DND-41 (cell line): ENCODE results near the gene CRY2.
"Not testable (repeated sequence)": the region's sequence is repeated elsewhere in the genome, so short reads cannot be mapped to it uniquely, and the experiment has no call there.

Experiments
- ATAC-seq: fragments of 200-7000 bp; cut with Tn5 transposase; 3 replicates; pipeline ENCODE4 v1.9.1; 2021; ENCODE audit warnings: low read depth; ENCODE audit not compliant: insufficient read depth
- DNase-seq: peaks from one replicate; pipeline ENCODE4 v3.0.0-alpha.2; 2020
- H2AFZ ChIP-seq: 2 replicates; pipeline ENCODE4 v1.6.0; 2012; ENCODE audit warnings: low read depth, low read length
- H3K27ac ChIP-seq: 2 replicates; pipeline ENCODE4 v1.5.1; 2012; ENCODE audit warnings: low read length, inconsistent platforms
- H3K27me3 ChIP-seq: fragments of 200-600 bp; sonication (generic); 2 replicates; pipeline ENCODE4 v1.6.0; 2012; ENCODE audit warnings: low read length, mild to moderate bottlenecking, inconsistent platforms; ENCODE audit not compliant: insufficient read depth, poor library complexity
- H3K36me3 ChIP-seq: 2 replicates; pipeline ENCODE4 v1.5.1; 2012; ENCODE audit warnings: low read length, inconsistent platforms; ENCODE audit not compliant: insufficient read depth
- H3K4me1 ChIP-seq: 2 replicates; pipeline ENCODE4 v1.5.1; 2012; ENCODE audit warnings: mild to moderate bottlenecking, low read length; ENCODE audit not compliant: insufficient read depth
- H3K4me2 ChIP-seq: 2 replicates; pipeline ENCODE4 v1.6.0; 2012; ENCODE audit warnings: mild to moderate bottlenecking, moderate library complexity, low read length, inconsistent platforms; ENCODE audit not compliant: insufficient read depth
- H3K4me3 ChIP-seq, 2 experiments: fragments of 200-600 bp in 1 of 2; shearing (Covaris generic) in 1 of 2; 2 replicates each; pipeline ENCODE4 v1.5.1; 2012 to 2016; ENCODE audit warnings: inconsistent platforms in 2 of 2, low read length in 2 of 2, mild to moderate bottlenecking in 2 of 2, low read depth in 1 of 2, moderate library complexity in 1 of 2
- H3K79me2 ChIP-seq: 2 replicates; pipeline ENCODE4 v1.6.0; 2012; ENCODE audit warnings: low read length, inconsistent platforms; ENCODE audit not compliant: insufficient read depth
- H3K9ac ChIP-seq: 2 replicates; pipeline ENCODE4 v1.6.0; 2012; ENCODE audit warnings: low read depth, mild to moderate bottlenecking, inconsistent platforms, low read length, moderate library complexity
- H3K9me3 ChIP-seq: 2 replicates; pipeline ENCODE4 v1.5.1; 2012; ENCODE audit warnings: low read length, moderate library complexity, mild to moderate bottlenecking, inconsistent platforms; ENCODE audit not compliant: insufficient read depth, severe bottlenecking
- H4K20me1 ChIP-seq: 2 replicates; pipeline ENCODE4 v1.6.0; 2012; ENCODE audit warnings: low read length; ENCODE audit not compliant: insufficient read depth
- CTCF ChIP-seq: IDR thresholded peaks from 2 replicates; pipeline ENCODE4 v1.5.1; 2012; ENCODE audit warnings: borderline replicate concordance, low read length, moderate library complexity, mild to moderate bottlenecking; ENCODE audit not compliant: poor library complexity, severe bottlenecking; ENCODE audit errors: extremely low read depth
- EZH2 ChIP-seq: IDR thresholded peaks from 3 replicates; pipeline ENCODE4 v1.6.1; 2012; ENCODE audit warnings: borderline replicate concordance, low read depth, mild to moderate bottlenecking, moderate library complexity, low read length, inconsistent platforms; ENCODE audit not compliant: severe bottlenecking

CRY2 gene

GRCh38 chr11:45806072-45806933 is 41.0 kb upstream of the CRY2 start:
- Histone ChIP-seq H3K9me3 (no peaks in the 10 kb centered on the region), H3K4me2 (peak overlapping the region; percentile 83), H3K36me3 (peaks cover 39% of the 10 kb centered on the region), H3K27me3 (no peaks in the 10 kb centered on the region), H2AFZ (no peak overlapping the region), H3K27ac (peak overlapping the region; percentile 70), H3K4me3 (peak overlapping the region; percentile 51 to 78; a peak in 3 of 4 replicates), H3K4me1 (peaks cover 55% of the 10 kb centered on the region), H4K20me1 (peaks cover 16% of the 10 kb centered on the region), H3K9ac (peak overlapping the region; percentile 85), H3K79me2 (peaks cover 39% of the 10 kb centered on the region)
- TF ChIP-seq CTCF (no peak), EZH2 (no peak)
- no peak for ATAC-seq
- no peak for DNase-seq

- no peaks in the 10 kb centered on the region for H3K27me3 ChIP-seq
- peaks cover 48% of the 10 kb centered on the region for H3K36me3 ChIP-seq
- no peaks in the 10 kb centered on the region for H3K9me3 ChIP-seq
- peaks cover 19% of the 10 kb centered on the region for H4K20me1 ChIP-seq
- peak overlapping the region; percentile 44; the same call in 1 of the 2 replicates for H3K27ac ChIP-seq
- H3K4me3 ChIP-seq = peak overlapping the region; percentile 11 to 78; a peak in 3 of 4 replicates
- H3K4me1 ChIP-seq = peaks cover 55% of the 10 kb centered on the region
- ATAC-seq = no peak
- peak overlapping the region; percentile 85 for H3K9ac ChIP-seq
- TF ChIP-seq EZH2 (no peak), CTCF (no peak)
- DNase-seq = no peak
- peak overlapping the region; percentile 83 for H3K4me2 ChIP-seq
- H3K79me2 ChIP-seq = peaks cover 39% of the 10 kb centered on the region
- no peak overlapping the region for H2AFZ ChIP-seq
Measured at GRCh38 chr11:45806937-45807791, 40.1 kb upstream of the CRY2 start.

GRCh38 chr11:45807792-45808238 is 39.5 kb upstream of the CRY2 start:
- no peak for TF ChIP-seq EZH2
- TF ChIP-seq CTCF = no peak
- Histone ChIP-seq H3K36me3 (peaks cover 52% of the 10 kb centered on the region), H3K4me3 (peak overlapping the region in 1 of 2 experiments; percentile 78; a peak in 3 of 4 replicates), H3K79me2 (peaks cover 39% of the 10 kb centered on the region), H2AFZ (no peak overlapping the region), H3K4me1 (peaks cover 55% of the 10 kb centered on the region), H3K9ac (peak overlapping the region; percentile 85), H4K20me1 (peaks cover 19% of the 10 kb centered on the region), H3K27me3 (no peaks in the 10 kb centered on the region), H3K27ac (peak overlapping the region; percentile 35; the same call in 1 of the 2 replicates), H3K9me3 (no peaks in the 10 kb centered on the region), H3K4me2 (peak overlapping the region; percentile 83)
- no peak for ATAC-seq
- no peak for DNase-seq

- H3K4me3 ChIP-seq, ATAC-seq, H3K9ac ChIP-seq, H3K27me3 ChIP-seq, DNase-seq, H2AFZ ChIP-seq, H3K9me3 ChIP-seq, H3K27ac ChIP-seq: not testable (repeated sequence)
- peaks cover 19% of the 10 kb centered on the region for H4K20me1 ChIP-seq
- H3K4me1 ChIP-seq = peaks cover 55% of the 10 kb centered on the region
- H3K36me3 ChIP-seq = peaks cover 52% of the 10 kb centered on the region
- H3K79me2 ChIP-seq = peaks cover 39% of the 10 kb centered on the region
- H3K4me2 ChIP-seq = peak overlapping the region; percentile 25; the same call in 1 of the 2 replicates
Measured at GRCh38 chr11:45808427-45808826, 38.8 kb upstream of the CRY2 start.
